Natural killer cell (primary cell): ENCODE results near the gene RPS16. TPM values are rescaled to one million over a fixed set of nuclear protein-coding genes. Genes with fewer than 3 reads are reported as not detected.
A peak's percentile ranks its signal among the peaks of the same experiment; 100 is the strongest.

Experiments used
- ATAC-seq, 3 donors: fragments of 150-1000 bp in 2 of 3; fragments of 200-7000 bp in 1 of 3; cut with Tn5 transposase; 1 replicate in 1 of 3; 2 replicates in 2 of 3; pipeline ENCODE4 v1.10.0; 2021; ENCODE audit warnings: mild to moderate bottlenecking in 2 of 3, moderate library complexity in 2 of 3
- DNase-seq, 2 donors: peaks; one replicate each; pipeline versions ENCODE4 v3.0.0 to v3.0.0-alpha.2; 2013 to 2021; ENCODE audit warnings: mixed read lengths in 1 of 2
- H3K27ac ChIP-seq: one replicate; pipeline ENCODE4 v1.5.1; 2013; ENCODE audit warnings: mild to moderate bottlenecking, low read length
- H3K27me3 ChIP-seq: one replicate; pipeline ENCODE4 v1.6.1; 2013; ENCODE audit warnings: low read length; ENCODE audit not compliant: control insufficient read depth, insufficient read depth
- H3K36me3 ChIP-seq: one replicate; pipeline ENCODE4 v1.6.1; 2013; ENCODE audit warnings: low read length; ENCODE audit not compliant: control insufficient read depth, insufficient read depth
- H3K4me1 ChIP-seq: one replicate; pipeline ENCODE4 v1.6.1; 2013; ENCODE audit warnings: low read length; ENCODE audit not compliant: control insufficient read depth, insufficient read depth
- H3K4me3 ChIP-seq: one replicate; pipeline ENCODE4 v1.5.1; 2013; ENCODE audit warnings: low read length
- H3K9me3 ChIP-seq: one replicate; pipeline ENCODE4 v1.6.1; 2013; ENCODE audit warnings: low read length; ENCODE audit not compliant: control insufficient read depth, insufficient read depth
- H3K27ac Mint-ChIP-seq, 2 donors: one replicate each; pipeline ENCODE4 v1.8.0; 2022; ENCODE audit warnings: mild to moderate bottlenecking in 2 of 2, mixed read lengths in 2 of 2, moderate library complexity in 1 of 2
- H3K27me3 Mint-ChIP-seq, 2 donors: one replicate each; pipeline ENCODE4 v1.8.0; 2022; ENCODE audit warnings: low read depth in 2 of 2, mixed read lengths in 2 of 2
- H3K36me3 Mint-ChIP-seq: one replicate; pipeline ENCODE4 v1.8.0; 2022; ENCODE audit warnings: mixed read lengths
- H3K4me1 Mint-ChIP-seq, 2 donors: one replicate each; pipeline ENCODE4 v1.8.0; 2022; ENCODE audit warnings: mixed read lengths in 2 of 2
- H3K4me3 Mint-ChIP-seq: one replicate; pipeline ENCODE4 v1.8.0; 2022; ENCODE audit warnings: mild to moderate bottlenecking, moderate library complexity, mixed read lengths
- H3K9me3 Mint-ChIP-seq, 2 donors: one replicate each; pipeline ENCODE4 v1.8.0; 2022; ENCODE audit warnings: mixed read lengths in 2 of 2
- CTCF ChIP-seq: fragments of 200-600 bp; IDR thresholded peaks from one replicate; pipeline ENCODE4 v1.8.0; 2022; ENCODE audit warnings: antibody characterized with exemption
- WGBS: methylation state at CpG from one replicate; pipeline ENCODE4 v1.1.7; 2013; ENCODE audit warnings: missing lambda C conversion rate; ENCODE audit not compliant: insufficient coverage; 5-methylcytosine and 5-hydroxymethylcytosine counted together
- intact Hi-C: fragments of 100-400 bp; cut with micrococcal nuclease; formaldehyde crosslinking; loops from one replicate; pipeline ENCODE4 v1.14.2; 2022
- total RNA-seq, 4 donors: library from RNA; stranded (reverse); fragments of 120-200 nt in 1 of 4; gene quantifications; one replicate each; pipeline versions ENCODE4 v1.2.3 to v1.2.4, GENCODE V29; 2013 to 2022

Gene RPS16
- total RNA-seq, 3 donors from 2014 or later (not counting 1 experiment from before 2014, with no cell fraction given), result 1,227 to 1,543 (median 1,399) TPM

GRCh38 chr19:39426170-39426569 is 9.6 kb downstream of the RPS16 start:
- H3K9me3 ChIP-seq, result no peaks in the 10 kb centered on the region
- WGBS, result 87% methylated on average over 4 of the region's 5 CpGs
- H3K27me3 ChIP-seq, result no peaks in the 10 kb centered on the region
- DNase-seq, result no peak
- H3K27ac ChIP-seq, result no peak overlapping the region
- intact Hi-C loops, result no loop called here
- no peak overlapping the region for H3K4me3 ChIP-seq
- ATAC-seq, result no peak
- H3K36me3 ChIP-seq, result peaks cover 3% of the 10 kb centered on the region
- H3K27ac Mint-ChIP-seq, result no peak overlapping the region
- H3K4me3 Mint-ChIP-seq, result no peak overlapping the region
- TF ChIP-seq CTCF, result no peak
- H3K4me1 Mint-ChIP-seq, result no peaks in the 10 kb centered on the region
- no peaks in the 10 kb centered on the region for H3K36me3 Mint-ChIP-seq
- H3K4me1 ChIP-seq, result peaks cover 4% of the 10 kb centered on the region
- H3K27me3 Mint-ChIP-seq, result no peaks in the 10 kb centered on the region
- H3K9me3 Mint-ChIP-seq, result no peaks in the 10 kb centered on the region

GRCh38 chr19:39425744-39426143 is 10.0 kb downstream of the RPS16 start:
- peaks cover 3% of the 10 kb centered on the region for H3K36me3 ChIP-seq
- no peaks in the 10 kb centered on the region for H3K27me3 ChIP-seq
- Mint-ChIP-seq H3K27ac (no peak overlapping the region), H3K36me3 (no peaks in the 10 kb centered on the region), H3K4me1 (no peaks in the 10 kb centered on the region), H3K9me3 (no peaks in the 10 kb centered on the region), H3K27me3 (no peaks in the 10 kb centered on the region), H3K4me3 (no peak overlapping the region)
- ATAC-seq (no peak), DNase-seq (no peak)
- H3K27ac ChIP-seq, result no peak overlapping the region
- no peaks in the 10 kb centered on the region for H3K9me3 ChIP-seq
- H3K4me3 ChIP-seq, result no peak overlapping the region
- H3K4me1 ChIP-seq, result no peaks in the 10 kb centered on the region
- intact Hi-C loops, result no loop called here
- WGBS, result 95% methylated on average over 7 of the region's 7 CpGs
- no peak for TF ChIP-seq CTCF

GRCh38 chr19:39424934-39425333 is 10.8 kb downstream of the RPS16 start:
- TF ChIP-seq CTCF, result no peak
- Mint-ChIP-seq H3K36me3 (no peaks in the 10 kb centered on the region), H3K4me1 (no peaks in the 10 kb centered on the region), H3K4me3 (no peak overlapping the region), H3K9me3 (no peaks in the 10 kb centered on the region), H3K27ac (peak overlapping the region in 1 of 2 donors; percentile 25), H3K27me3 (no peaks in the 10 kb centered on the region)
- Histone ChIP-seq H3K36me3 (peaks cover 3% of the 10 kb centered on the region), H3K4me1 (no peaks in the 10 kb centered on the region), H3K9me3 (no peaks in the 10 kb centered on the region), H3K27me3 (no peaks in the 10 kb centered on the region), H3K4me3 (no peak overlapping the region), H3K27ac (no peak overlapping the region)
- intact Hi-C loops, result no loop called here
- DNase-seq, result no peak
- no peak for ATAC-seq
- 94% methylated on average over 16 of the region's 16 CpGs for WGBS
